ENCODE data around the gene CDKN1C.

The CDKN1C gene

GRCh38 chr11:2934611-2935239 is 49.1 kb upstream of the CDKN1C start:
- TF ChIP-seq ZNF423 (tag by site-specific recombination; IDR thresholded peaks at IDR 0.05) (no peak), KLF10 (tag by site-specific recombination; IDR thresholded peaks at IDR 0.05) (no peak), ZNF146 (tag by site-specific recombination; IDR thresholded peaks at IDR 0.05) (no peak), ZNF624 (tag by site-specific recombination; IDR thresholded peaks at IDR 0.05) (no peak), GLIS1 (tag by site-specific recombination; IDR thresholded peaks at IDR 0.05) (no peak), ZNF133 (tag by site-specific recombination; IDR thresholded peaks at IDR 0.05) (no peak), SCRT1 (tag by site-specific recombination; IDR thresholded peaks at IDR 0.05; ENCODE audit: borderline replicate concordance) (no peak), ZNF561 (tag by site-specific recombination; IDR thresholded peaks at IDR 0.05; ENCODE audit: borderline replicate concordance) (no peak), ZNF660 (tag by site-specific recombination; IDR thresholded peaks at IDR 0.05) (no peak), ZNF571 (tag by site-specific recombination; IDR thresholded peaks at IDR 0.05) (no peak), ZNF830 (tag by site-specific recombination; IDR thresholded peaks at IDR 0.05; ENCODE audit: low read depth) (no peak), ZNF26 (tag by site-specific recombination; IDR thresholded peaks at IDR 0.05) (no peak), WT1 (tag by site-specific recombination; IDR thresholded peaks at IDR 0.05) (no peak), SP2 (tag by site-specific recombination; IDR thresholded peaks at IDR 0.05) (no peak), MEIS1 (CRISPR knock-in tag; IDR thresholded peaks at IDR 0.05; ENCODE audit: borderline replicate concordance) (no peak), ZNF184 (tag by site-specific recombination; IDR thresholded peaks at IDR 0.05) (no peak), REST (tag by site-specific recombination; IDR thresholded peaks at IDR 0.05) (no peak)
- TF ChIP-seq, protein P1, sequence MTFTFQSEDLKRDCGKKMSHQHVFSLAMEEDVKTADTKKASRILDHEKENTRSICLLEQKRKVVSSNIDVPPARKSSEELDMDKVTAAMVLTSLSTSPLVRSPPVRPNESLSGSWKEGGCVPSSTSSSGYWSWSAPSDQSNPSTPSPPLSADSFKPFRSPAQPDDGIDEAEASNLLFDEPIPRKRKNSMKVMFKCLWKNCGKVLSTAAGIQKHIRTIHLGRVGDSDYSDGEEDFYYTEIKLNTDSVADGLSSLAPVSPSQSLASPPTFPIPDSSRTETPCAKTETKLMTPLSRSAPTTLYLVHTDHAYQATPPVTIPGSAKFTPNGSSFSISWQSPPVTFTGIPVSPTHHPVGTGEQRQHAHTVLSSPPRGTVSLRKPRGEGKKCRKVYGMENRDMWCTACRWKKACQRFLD (tag by site-specific recombination; IDR thresholded peaks at IDR 0.05), result no peak
- TF ChIP-seq, protein P2, sequence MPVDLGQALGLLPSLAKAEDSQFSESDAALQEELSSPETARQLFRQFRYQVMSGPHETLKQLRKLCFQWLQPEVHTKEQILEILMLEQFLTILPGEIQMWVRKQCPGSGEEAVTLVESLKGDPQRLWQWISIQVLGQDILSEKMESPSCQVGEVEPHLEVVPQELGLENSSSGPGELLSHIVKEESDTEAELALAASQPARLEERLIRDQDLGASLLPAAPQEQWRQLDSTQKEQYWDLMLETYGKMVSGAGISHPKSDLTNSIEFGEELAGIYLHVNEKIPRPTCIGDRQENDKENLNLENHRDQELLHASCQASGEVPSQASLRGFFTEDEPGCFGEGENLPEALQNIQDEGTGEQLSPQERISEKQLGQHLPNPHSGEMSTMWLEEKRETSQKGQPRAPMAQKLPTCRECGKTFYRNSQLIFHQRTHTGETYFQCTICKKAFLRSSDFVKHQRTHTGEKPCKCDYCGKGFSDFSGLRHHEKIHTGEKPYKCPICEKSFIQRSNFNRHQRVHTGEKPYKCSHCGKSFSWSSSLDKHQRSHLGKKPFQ (tag by site-specific recombination; IDR thresholded peaks at IDR 0.05), result no peak
- CTCF ChIA-PET, result interaction anchor here (1.3 to 1.5 kb wide), 2 partner anchors 43 to 402 kb away, joined by 6 read pairs; no protein-coding TSS in a partner anchor
- no peaks in the 10 kb centered on the region for H3K4me1 ChIP-seq (ENCODE audit: control insufficient read depth, insufficient read depth, low read length)
- POLR2A ChIA-PET, result interaction anchor here (1.9 kb wide), 1 partner anchor 57 kb away, joined by 5 read pairs; the partner anchor contains the start of gene NAP1L4
- no peaks in the 10 kb centered on the region for H3K36me3 ChIP-seq (ENCODE audit: control insufficient read depth in 2 of 2, insufficient read depth in 1 of 2, low read length in 2 of 2)
- no peak overlapping the region for H3K27ac ChIP-seq (ENCODE audit: extremely low read depth, low read depth, low read length)
- H3K9me3 ChIP-seq (ENCODE audit: control insufficient read depth, insufficient read depth, low read depth, low read length), result no peaks in the 10 kb centered on the region
- no peak overlapping the region for H3K4me3 ChIP-seq (ENCODE audit: low read depth, low read length)
